ENCODE results near the gene OTUB1.
A peak's percentile ranks its signal among the peaks of the same experiment; 100 is the strongest.

The OTUB1 gene

GRCh38 chr11:63978551-63979239 lies 7.5 kb upstream of the OTUB1 start:
- no peak for DNase-seq (ENCODE audit: low read depth in 2 of 2)

GRCh38 chr11:63979426-63979825 lies 6.8 kb upstream of the OTUB1 start:
- DNase-seq (ENCODE audit: low read depth in 2 of 2): no peak

- DNase-seq (ENCODE audit: low read depth in 2 of 2): peak; percentile 40 to 60
These were observed 454 bp upstream of the OTUB1 start for GRCh38 chr11:63985812-63986155.

- DNase-seq (ENCODE audit: low read depth in 2 of 2): no peak
These were observed 785 bp downstream of the OTUB1 start for GRCh38 chr11:63986932-63987513.

GRCh38 chr11:63991558-63991957 lies 5.3 kb downstream of the OTUB1 start:
- no peak for DNase-seq (ENCODE audit: low read depth in 2 of 2)

- no peak for DNase-seq (ENCODE audit: low read depth in 2 of 2)
These were observed 6.9 kb downstream of the OTUB1 start for GRCh38 chr11:63993100-63993499.

- DNase-seq (ENCODE audit: low read depth in 2 of 2): no peak
These were observed 7.8 kb downstream of the OTUB1 start for GRCh38 chr11:63993993-63994392.

- no peak for DNase-seq (ENCODE audit: low read depth in 2 of 2)
These were observed 10.3 kb downstream of the OTUB1 start for GRCh38 chr11:63996512-63996911.

GRCh38 chr11:63997104-63997700 lies 11.0 kb downstream of the OTUB1 start:
- DNase-seq (ENCODE audit: low read depth in 2 of 2): no peak

GRCh38 chr11:63997801-63998337 lies 11.6 kb downstream of the OTUB1 start:
- no peak for DNase-seq (ENCODE audit: low read depth in 2 of 2)

- DNase-seq (ENCODE audit: low read depth in 2 of 2): no peak
These were observed 12.5 kb downstream of the OTUB1 start for GRCh38 chr11:63998558-63999348.

GRCh38 chr11:63999349-64000025 lies 13.2 kb downstream of the OTUB1 start:
- peak; percentile 46 to 57 for DNase-seq (ENCODE audit: low read depth in 2 of 2)

GRCh38 chr11:64000026-64000739 lies 13.9 kb downstream of the OTUB1 start:
- DNase-seq (ENCODE audit: low read depth in 2 of 2): peak; percentile 39 to 61

- no peak for DNase-seq (ENCODE audit: low read depth in 2 of 2)
These were observed 14.7 kb downstream of the OTUB1 start for GRCh38 chr11:64000740-64001483.

- no peak for DNase-seq (ENCODE audit: low read depth in 2 of 2)
These were observed 15.5 kb downstream of the OTUB1 start for GRCh38 chr11:64001484-64002420.

- DNase-seq (ENCODE audit: low read depth in 2 of 2): no peak
These were observed 17.8 kb downstream of the OTUB1 start for GRCh38 chr11:64003807-64004589.

- no peak for DNase-seq (ENCODE audit: low read depth in 2 of 2)
These were observed 18.3 kb downstream of the OTUB1 start for GRCh38 chr11:64004590-64004984.

- no peak for DNase-seq (ENCODE audit: low read depth in 2 of 2)
These were observed 19.5 kb downstream of the OTUB1 start for GRCh38 chr11:64005691-64006090.
